HUES48 (cell line): Measurements from ENCODE around the gene SAXO1.
"Not testable (repeated sequence)": the region's sequence is repeated elsewhere in the genome, so short reads cannot be mapped to it uniquely, and the experiment has no call there.

Experiments
- H3K27ac ChIP-seq: one replicate; pipeline ENCODE4 v1.7.0; 2013; ENCODE audit warnings: low read depth, low read length, inconsistent platforms
- H3K27me3 ChIP-seq: 2 replicates; pipeline ENCODE4 v1.6.1; 2013; ENCODE audit warnings: mild to moderate bottlenecking, low read length; ENCODE audit not compliant: control insufficient read depth, insufficient read depth
- H3K36me3 ChIP-seq: 2 replicates; pipeline ENCODE4 v1.6.1; 2013; ENCODE audit warnings: low read length; ENCODE audit not compliant: control insufficient read depth, insufficient read depth
- H3K4me1 ChIP-seq: 2 replicates; pipeline ENCODE4 v1.6.1; 2013; ENCODE audit warnings: mild to moderate bottlenecking, low read length; ENCODE audit not compliant: control insufficient read depth, insufficient read depth
- H3K4me3 ChIP-seq: 2 replicates; pipeline ENCODE4 v1.5.1; 2013; ENCODE audit warnings: mild to moderate bottlenecking, low read depth, low read length
- H3K9ac ChIP-seq: 2 replicates; pipeline ENCODE4 v1.6.1; 2013; ENCODE audit warnings: mild to moderate bottlenecking, low read depth, low read length, moderate library complexity
- H3K9me3 ChIP-seq: 2 replicates; pipeline ENCODE4 v1.6.1; 2013; ENCODE audit warnings: low read length; ENCODE audit not compliant: control insufficient read depth, insufficient read depth

The SAXO1 gene

GRCh38 chr9:18969128-18969527 is 63.9 kb downstream of the SAXO1 start:
- no peaks in the 10 kb centered on the region for H3K4me1 ChIP-seq
- H3K4me3 ChIP-seq: no peak overlapping the region
- no peaks in the 10 kb centered on the region for H3K36me3 ChIP-seq
- H3K9ac ChIP-seq: no peak overlapping the region
- H3K27ac ChIP-seq: no peak overlapping the region
- H3K27me3 ChIP-seq: no peaks in the 10 kb centered on the region
- H3K9me3 ChIP-seq: peaks cover 7% of the 10 kb centered on the region; the same call in 1 of the 2 replicates

- Histone ChIP-seq H3K4me3 (no peak overlapping the region), H3K9me3 (no peaks in the 10 kb centered on the region), H3K4me1 (no peaks in the 10 kb centered on the region), H3K27me3 (no peaks in the 10 kb centered on the region), H3K27ac (no peak overlapping the region), H3K9ac (no peak overlapping the region), H3K36me3 (no peaks in the 10 kb centered on the region)
These were observed 77.4 kb downstream of the SAXO1 start for GRCh38 chr9:18955626-18956025.

GRCh38 chr9:18951936-18952335 is 81.1 kb downstream of the SAXO1 start:
- Histone ChIP-seq H3K4me1 (no peaks in the 10 kb centered on the region), H3K27ac (no peak overlapping the region), H3K9me3 (no peaks in the 10 kb centered on the region), H3K9ac (no peak overlapping the region), H3K4me3 (no peak overlapping the region), H3K36me3 (no peaks in the 10 kb centered on the region), H3K27me3 (no peaks in the 10 kb centered on the region)

GRCh38 chr9:18947892-18948339 is 85.1 kb downstream of the SAXO1 start:
- Histone ChIP-seq H3K4me3 (no peak overlapping the region), H3K27ac (no peak overlapping the region), H3K4me1 (no peaks in the 10 kb centered on the region), H3K27me3 (no peaks in the 10 kb centered on the region), H3K36me3 (no peaks in the 10 kb centered on the region), H3K9ac (no peak overlapping the region), H3K9me3 (no peaks in the 10 kb centered on the region)

GRCh38 chr9:18942801-18943200 is 90.2 kb downstream of the SAXO1 start:
- Histone ChIP-seq H3K27me3 (no peaks in the 10 kb centered on the region), H3K9me3 (no peaks in the 10 kb centered on the region), H3K4me1 (no peaks in the 10 kb centered on the region), H3K9ac (no peak overlapping the region), H3K27ac (no peak overlapping the region), H3K36me3 (no peaks in the 10 kb centered on the region), H3K4me3 (no peak overlapping the region)

- H3K27me3 ChIP-seq: no peaks in the 10 kb centered on the region
- H3K9me3 ChIP-seq: no peaks in the 10 kb centered on the region
- H3K4me3 ChIP-seq: no peak overlapping the region
- no peak overlapping the region for H3K27ac ChIP-seq
- H3K36me3 ChIP-seq: no peaks in the 10 kb centered on the region
- H3K9ac ChIP-seq: no peak overlapping the region
- no peaks in the 10 kb centered on the region for H3K4me1 ChIP-seq
These were observed 91.8 kb downstream of the SAXO1 start for GRCh38 chr9:18941060-18941740.

- Histone ChIP-seq H3K27me3 (no peaks in the 10 kb centered on the region), H3K4me3 (no peak overlapping the region), H3K9ac (no peak overlapping the region), H3K36me3 (no peaks in the 10 kb centered on the region), H3K27ac (no peak overlapping the region), H3K9me3 (no peaks in the 10 kb centered on the region), H3K4me1 (no peaks in the 10 kb centered on the region)
These were observed 93.1 kb downstream of the SAXO1 start for GRCh38 chr9:18939943-18940342.

GRCh38 chr9:18936094-18936871 is 96.7 kb downstream of the SAXO1 start:
- no peaks in the 10 kb centered on the region for H3K27me3 ChIP-seq
- no peak overlapping the region for H3K9ac ChIP-seq
- no peak overlapping the region for H3K27ac ChIP-seq
- no peaks in the 10 kb centered on the region for H3K36me3 ChIP-seq
- H3K4me3 ChIP-seq: no peak overlapping the region
- no peaks in the 10 kb centered on the region for H3K4me1 ChIP-seq
- H3K9me3 ChIP-seq: no peaks in the 10 kb centered on the region

- no peaks in the 10 kb centered on the region for H3K36me3 ChIP-seq
- no peak overlapping the region for H3K27ac ChIP-seq
- no peaks in the 10 kb centered on the region for H3K9me3 ChIP-seq
- H3K27me3 ChIP-seq: no peaks in the 10 kb centered on the region
- H3K9ac ChIP-seq: no peak overlapping the region
- H3K4me3 ChIP-seq: no peak overlapping the region
- no peaks in the 10 kb centered on the region for H3K4me1 ChIP-seq
These were observed 97.5 kb downstream of the SAXO1 start for GRCh38 chr9:18935541-18935940.

GRCh38 chr9:18930611-18931010 is 102.4 kb downstream of the SAXO1 start:
- not testable (repeated sequence) for H3K9me3 ChIP-seq, H3K4me3 ChIP-seq, H3K36me3 ChIP-seq, H3K27ac ChIP-seq, H3K9ac ChIP-seq, H3K4me1 ChIP-seq, H3K27me3 ChIP-seq

- no peaks in the 10 kb centered on the region for H3K36me3 ChIP-seq
- H3K27me3 ChIP-seq: no peaks in the 10 kb centered on the region
- H3K9me3 ChIP-seq: no peaks in the 10 kb centered on the region
- no peak overlapping the region for H3K27ac ChIP-seq
- no peaks in the 10 kb centered on the region for H3K4me1 ChIP-seq
- H3K4me3 ChIP-seq: no peak overlapping the region
- no peak overlapping the region for H3K9ac ChIP-seq
These were observed 104.3 kb downstream of the SAXO1 start for GRCh38 chr9:18928711-18929110.
